ENCODE measurements around the gene ISM1.

Gene ISM1

DNA sequence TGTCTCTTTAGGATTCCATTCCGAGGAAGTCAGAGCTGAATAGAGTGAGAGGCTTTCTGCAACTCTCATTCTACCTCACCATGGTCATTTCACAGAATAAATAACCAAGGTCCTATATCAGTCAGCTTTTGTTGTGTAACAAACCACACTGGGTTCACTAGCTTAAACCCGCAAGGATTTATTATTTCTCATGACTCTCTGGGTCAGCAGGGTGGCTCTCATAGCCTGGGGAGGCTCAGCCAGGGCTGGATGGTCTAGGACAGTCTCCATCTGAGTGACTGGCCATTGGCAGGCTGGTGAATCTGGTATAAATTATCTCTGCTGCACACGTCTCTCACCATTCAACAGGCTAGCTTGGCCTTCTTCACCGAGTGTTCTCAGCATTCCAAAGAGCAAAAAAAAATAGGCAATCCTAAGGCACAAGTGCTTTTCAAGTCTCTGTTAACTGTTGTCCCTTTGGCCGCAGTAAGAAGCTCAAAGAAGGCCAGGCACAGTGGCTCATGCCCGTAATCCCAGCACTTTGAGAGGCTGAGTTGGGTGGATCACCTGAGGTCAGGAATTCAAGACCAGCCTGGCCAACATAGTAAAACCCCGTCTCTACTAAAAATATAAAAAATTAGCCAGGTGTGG is 39.7 kb downstream of the ISM1 start:
- no peak for DNase-seq

- DNase-seq: peak; percentile 66
Measured at GRCh38 chr20:13261460-13262301, 40.6 kb downstream of the ISM1 start.

DNA sequence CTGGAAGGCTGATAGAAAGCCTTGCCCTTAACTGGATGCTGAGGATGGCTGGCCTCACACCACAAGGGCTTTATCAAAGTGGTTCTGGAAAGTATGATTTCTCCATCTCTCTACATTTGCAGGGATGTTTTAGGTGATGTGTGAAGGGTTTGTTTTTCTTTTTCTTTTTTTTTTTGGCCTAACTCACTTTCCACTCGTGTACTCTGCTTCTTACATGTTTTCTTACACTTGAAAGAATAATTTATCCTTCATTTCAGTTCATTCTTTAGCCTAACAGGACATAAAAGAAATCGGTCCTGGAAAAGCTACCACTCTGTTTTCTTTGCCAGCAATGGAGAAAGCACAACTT is 41.2 kb downstream of the ISM1 start:
- no peak for DNase-seq

DNA sequence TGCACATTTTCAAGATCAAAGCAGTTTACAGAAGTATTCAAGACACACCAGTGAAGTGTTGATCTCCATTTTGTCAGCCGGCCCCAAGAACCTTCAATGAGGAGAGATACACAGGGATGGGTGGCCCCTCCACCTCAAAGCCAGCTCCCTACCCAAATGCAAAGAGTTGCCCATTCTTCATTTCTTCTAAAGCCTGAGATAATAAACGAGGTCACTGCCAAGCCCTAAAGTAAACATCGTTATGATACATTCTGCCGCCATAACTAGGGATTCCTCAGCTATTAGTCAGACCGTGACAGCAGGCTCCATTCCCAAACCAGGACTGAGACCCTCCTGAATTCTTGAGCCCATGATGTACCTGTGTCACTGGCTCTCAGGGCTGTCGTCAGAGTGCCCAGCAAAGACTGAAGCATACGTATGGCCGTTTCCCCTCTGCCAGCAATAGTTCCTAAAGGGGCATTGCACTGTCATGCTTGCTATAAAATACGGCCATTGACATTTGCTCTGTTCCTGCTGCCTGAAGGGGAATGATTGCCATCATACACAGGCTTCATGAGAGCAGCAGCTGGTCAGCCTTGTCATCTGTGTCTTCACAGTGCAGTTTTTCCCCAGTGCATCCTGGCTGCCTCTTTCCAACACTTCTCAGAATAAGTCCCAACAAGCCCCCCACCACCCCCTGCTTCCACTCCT is 41.7 kb downstream of the ISM1 start:
- no peak for DNase-seq

- no peak for DNase-seq
Measured at GRCh38 chr20:13263451-13263850, 42.4 kb downstream of the ISM1 start.

- DNase-seq: no peak
Measured at GRCh38 chr20:13264907-13265306, 43.8 kb downstream of the ISM1 start.

DNA sequence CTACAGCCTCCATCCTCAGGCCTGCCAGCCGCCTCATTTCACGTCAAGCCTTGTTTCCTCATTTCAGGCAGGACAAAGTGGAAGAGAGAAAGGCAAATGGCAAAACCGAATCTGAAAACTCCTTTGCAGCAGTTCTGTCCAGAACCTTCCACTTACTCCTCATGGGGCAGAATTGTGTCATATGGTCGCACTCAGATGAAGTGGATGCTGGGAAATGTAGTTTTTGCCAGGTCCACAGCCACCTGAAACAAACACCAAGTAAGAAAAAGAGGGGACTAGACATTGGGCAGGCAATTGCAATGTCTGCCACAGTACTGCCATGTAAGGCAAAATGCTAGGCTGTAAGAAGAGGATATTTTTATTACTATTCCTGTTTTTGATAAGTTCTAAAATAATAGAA is 44.9 kb downstream of the ISM1 start:
- DNase-seq: no peak

DNA sequence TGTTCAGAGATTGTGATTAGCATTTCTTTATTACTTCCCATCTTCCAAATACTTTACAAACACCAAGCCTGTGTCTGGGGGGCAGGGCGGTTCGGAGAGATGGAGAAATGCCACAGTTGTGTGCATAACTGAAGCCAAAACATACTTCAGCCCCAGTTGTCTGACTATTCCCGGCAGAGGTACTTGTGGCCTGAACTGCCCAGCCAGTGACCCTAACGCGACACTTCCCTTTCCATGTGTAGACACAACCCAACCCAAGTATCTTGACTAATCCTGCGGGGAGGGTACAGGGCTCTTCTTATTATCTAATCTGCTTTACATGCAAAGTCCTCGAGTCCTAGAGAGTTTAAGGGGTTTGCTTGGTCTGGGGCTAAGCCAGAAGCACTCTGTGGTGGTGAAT is 46.2 kb downstream of the ISM1 start:
- DNase-seq: no peak

GRCh38 chr20:13268953-13269352 is 47.9 kb downstream of the ISM1 start:
- no peak for DNase-seq

GRCh38 chr20:13270211-13270610 is 49.1 kb downstream of the ISM1 start:
- no peak for DNase-seq

DNA sequence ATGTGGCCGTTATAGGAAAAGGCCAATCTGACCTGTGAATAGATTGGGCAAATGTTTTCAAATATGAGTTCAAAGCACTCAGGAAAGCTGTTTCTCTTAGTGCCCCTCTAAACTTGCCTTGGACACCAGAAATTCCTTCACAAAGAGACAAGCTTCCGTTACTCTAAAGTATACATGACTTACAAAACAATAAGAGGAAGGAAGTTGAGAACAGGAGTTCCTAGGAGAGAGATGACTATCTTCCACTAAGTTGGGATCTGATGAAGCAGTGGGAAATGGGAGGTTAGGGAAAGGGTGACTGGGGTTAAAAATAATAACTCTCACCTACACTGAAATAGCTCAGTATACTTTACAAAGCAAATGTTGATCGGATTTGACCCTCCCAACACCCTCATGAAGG is 50.0 kb downstream of the ISM1 start:
- no peak for DNase-seq

- DNase-seq: no peak
Measured at GRCh38 chr20:13271977-13272975, 51.2 kb downstream of the ISM1 start.

DNA sequence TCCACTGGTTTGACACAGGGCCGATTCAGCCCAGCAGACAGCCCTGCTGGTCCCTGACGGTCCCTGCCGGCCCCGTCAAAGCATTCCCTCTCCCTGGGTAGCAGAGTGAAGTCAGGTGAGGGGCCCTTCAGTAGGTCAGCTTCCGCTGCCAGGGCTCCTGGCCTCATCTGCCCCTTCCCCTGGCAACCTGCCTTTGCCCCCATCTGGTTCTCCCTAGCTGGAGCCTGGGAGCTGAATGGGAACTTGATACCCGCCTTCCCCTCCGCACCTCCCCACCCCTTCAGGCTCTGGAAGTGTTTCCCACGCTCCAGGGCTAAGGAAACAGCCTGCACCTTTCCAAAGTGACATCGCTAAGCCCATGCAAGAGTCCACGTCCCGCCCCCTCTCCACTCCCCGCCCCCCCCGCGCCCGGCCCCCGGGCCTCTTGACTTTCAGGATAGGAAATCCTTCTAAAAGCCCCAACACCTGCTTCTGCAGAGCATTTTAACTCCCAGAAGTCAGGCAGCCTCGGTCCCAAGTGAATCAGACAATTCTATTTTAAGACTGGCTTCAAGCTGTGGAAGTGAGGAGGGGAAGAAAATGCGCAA is 53.3 kb downstream of the ISM1 start:
- no peak for DNase-seq

DNA sequence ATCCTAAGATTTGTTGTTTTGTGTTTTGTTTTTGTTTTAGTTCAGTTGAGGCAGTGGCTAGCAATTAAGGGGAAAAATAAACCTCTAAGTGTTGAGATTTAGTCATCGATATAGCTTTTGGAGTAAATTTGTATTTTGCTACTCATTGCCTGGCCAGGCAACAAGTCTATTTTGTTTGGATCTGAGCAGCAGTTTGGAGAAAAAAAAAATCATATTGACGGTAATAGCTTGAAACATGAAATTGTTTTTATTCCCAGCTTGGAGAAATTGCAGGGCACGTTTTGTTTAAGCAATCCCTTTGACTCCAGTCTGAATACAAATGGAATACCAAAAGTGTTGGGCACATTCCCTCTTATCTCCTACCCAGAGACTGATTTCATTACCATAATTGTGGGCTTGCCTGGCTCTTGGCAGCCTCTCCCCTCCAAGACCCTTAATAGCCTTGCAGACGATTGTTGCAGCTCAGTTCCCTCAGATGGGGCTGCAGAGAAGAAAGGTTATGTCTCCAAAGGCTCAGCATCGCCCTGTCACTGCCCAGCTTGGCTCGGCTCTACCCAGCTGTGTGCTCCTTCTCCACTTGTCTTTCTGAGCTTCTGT is 56.0 kb downstream of the ISM1 start:
- no peak for DNase-seq

DNA sequence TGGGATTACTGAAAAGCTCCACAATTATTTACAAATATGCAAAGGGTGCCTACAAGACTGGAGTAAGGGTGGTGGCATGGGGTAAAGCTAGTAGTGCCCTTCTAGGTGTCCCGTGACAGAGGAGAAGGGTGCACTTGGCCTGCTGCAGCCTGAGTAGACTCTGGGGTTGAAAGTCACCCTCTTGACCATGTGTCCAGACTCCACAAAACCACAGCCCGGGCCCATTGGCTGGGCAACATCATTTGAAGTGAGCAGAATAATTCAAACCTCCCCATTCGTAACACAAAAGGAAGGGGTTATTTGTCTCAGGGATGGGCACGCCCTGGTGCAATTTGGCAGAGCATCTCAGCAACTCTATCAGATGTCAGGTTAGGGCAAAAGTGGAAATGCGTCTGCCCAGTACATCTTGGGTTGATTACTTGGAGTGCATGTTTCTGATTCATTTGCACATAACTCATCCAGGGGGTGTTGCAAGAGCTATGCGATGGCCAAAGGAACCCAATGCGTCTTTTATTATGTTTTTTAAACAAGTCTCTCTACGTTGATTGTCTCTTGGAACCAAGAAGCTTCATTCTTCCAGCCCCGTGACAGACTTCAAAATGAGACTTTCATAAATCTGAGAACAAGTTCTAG is 56.7 kb downstream of the ISM1 start:
- no peak for DNase-seq

DNA sequence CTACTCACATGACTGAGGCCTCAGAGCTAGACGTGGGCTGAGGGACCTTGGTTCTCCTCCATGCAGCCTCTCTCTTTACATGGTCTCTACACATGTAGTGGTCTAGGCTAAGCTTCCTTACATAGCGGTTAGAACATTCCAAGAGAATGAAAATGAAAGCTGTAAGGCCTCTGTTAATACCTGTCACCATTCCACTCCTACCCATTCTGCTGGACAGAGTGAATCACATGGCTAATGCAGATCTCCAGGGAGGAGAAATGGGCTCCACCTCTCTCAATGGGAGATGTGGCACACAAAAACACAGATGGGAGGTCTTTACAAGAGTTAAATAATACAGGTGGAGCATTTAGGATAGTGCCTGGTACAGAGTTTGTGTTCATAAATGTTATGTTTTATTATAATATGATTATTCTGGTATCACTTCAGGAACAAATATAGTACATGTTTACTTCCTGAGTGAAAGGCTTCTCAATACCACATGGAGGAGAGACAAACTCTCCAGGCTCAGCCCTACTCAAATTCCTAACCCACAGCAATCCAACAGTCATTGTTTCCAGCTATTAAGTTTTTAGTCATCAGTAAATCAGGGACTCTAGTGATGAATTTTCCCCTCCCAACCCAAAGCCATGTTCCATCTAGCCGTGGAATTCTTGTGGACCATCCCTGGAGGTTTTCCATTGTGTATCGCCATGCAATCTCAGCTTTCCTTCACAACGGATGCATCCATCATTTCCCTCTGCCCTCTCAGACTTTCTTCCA is 57.9 kb downstream of the ISM1 start:
- no peak for DNase-seq

GRCh38 chr20:13280609-13281324 is 59.7 kb downstream of the ISM1 start:
- no peak for DNase-seq

DNA sequence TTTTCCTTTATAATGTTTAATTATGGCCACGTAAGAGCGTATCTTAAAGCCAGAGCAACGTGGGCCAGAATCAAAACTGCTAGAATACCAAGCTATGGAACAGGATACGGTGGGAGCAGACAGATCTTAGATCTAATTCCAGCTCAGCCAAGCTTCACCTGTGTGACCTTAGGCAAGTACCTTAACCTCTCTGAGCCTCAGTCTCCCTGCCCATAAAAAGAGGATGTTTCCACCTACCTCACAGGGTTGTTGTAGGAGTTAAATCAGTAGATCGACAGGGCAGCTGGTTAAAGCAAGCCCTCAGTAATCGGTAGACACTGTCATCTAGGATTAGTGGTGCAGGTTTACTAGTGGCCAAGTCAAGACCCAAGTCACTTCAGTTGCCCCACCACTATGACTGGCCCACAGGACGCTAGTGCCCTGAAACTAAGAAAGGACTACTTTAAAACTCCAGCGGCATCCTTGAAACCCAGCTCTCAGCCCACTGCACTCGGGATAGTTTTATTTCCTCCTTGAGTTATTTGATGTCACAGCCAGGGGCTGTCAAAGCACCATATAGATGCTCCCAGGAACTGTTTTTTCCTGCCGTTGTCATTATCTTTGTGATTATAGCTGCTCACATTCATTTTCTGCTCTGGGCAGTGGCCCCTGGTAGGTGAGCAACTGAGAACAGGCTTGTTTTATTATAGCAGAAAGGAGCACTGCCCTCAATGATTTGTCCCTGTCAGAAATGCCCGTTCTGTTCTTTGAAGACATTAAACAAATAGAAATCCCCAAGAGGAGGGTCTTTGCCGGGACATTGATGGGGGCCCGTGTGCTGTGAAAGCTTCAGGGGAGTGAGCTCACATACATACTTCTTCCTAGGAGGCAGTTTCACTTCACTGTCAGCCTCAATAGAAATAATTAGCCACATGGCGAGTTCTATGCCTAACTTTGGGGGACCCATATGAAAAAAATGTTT is 63.1 kb downstream of the ISM1 start:
- DNase-seq: no peak

- DNase-seq: no peak
Measured at GRCh38 chr20:13284830-13285229, 63.8 kb downstream of the ISM1 start.
